A673 (cell line): ENCODE results near the gene IL1RAPL2.

Experiments used
- CTCF ChIP-seq: fragments of 300-800, 200-600 bp; sonication (generic); conservative IDR thresholded peaks from 2 replicates; pipeline ENCODE4 v1.5.1; 2017; ENCODE audit warnings: low read depth, mild to moderate bottlenecking, antibody characterized with exemption, low read length, moderate library complexity, mixed read lengths
- EZH2 ChIP-seq: fragments of 200-600 bp; sonication (generic); IDR thresholded peaks from 2 replicates; pipeline ENCODE4 v1.6.1; 2017; ENCODE audit warnings: borderline replicate concordance, low read depth, mild to moderate bottlenecking, mixed read lengths, antibody characterized with exemption, low read length; ENCODE audit not compliant: poor library complexity, severe bottlenecking

GRCh38 chrX:104659005-104659744 lies 93.2 kb downstream of the IL1RAPL2 start:
- TF ChIP-seq CTCF (no peak), EZH2 (no peak)
